GF-D8 (cell line): ENCODE results near the gene SPOUT1.
A peak's percentile ranks its signal among the peaks of the same experiment; 100 is the strongest.

Experiments
- DNase-seq: peaks from one replicate; lab custom pipeline; 2025; lab: John Stamatoyannopoulos, UW

Gene SPOUT1

DNA sequence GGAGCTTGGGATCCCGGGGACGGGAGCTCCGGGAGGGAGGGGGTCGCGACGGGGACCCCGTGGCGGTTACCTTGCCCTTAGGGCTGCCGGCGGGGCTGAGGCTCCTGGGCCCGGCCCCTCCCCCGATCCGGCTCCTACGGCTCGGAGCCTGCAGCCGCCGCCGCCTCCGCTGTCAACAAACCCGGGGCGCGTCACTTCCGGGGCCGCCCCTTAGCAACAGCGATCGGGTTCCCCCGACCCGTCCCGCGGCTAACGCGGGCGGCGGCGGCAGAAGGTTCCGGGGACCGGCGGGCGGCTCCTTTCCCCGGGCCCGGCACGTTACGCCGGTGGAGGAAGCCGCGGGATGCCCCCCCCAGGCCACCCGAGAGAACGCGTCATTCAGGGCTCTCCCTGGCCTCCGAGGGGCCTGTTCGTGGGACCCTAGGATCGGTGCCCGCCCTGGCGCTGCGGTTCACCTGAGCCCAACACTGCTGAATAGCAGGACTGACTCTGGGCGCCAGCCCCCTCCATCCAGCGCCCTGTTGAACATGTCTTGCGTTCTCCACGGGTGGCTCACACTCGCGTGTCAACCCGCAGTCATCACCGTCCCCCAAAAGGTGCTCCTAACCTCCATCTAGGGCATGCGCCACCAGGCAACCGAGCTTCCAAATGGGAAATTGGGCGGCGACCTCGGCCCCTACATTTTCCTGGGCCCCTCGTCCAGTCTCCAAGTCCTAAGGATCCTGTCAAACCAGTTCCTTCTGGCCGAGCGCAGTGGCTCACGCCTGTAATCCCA is 57.7 kb downstream of the SPOUT1 start, which contains the start of gene ZER1:
Gene ZER1 (minus strand): TSS at position 183 of the 775 bp plus-strand sequence. CDS start 16,362 bp downstream, outside the sequence.
- DNase-seq, result peak; percentile 58

DNA sequence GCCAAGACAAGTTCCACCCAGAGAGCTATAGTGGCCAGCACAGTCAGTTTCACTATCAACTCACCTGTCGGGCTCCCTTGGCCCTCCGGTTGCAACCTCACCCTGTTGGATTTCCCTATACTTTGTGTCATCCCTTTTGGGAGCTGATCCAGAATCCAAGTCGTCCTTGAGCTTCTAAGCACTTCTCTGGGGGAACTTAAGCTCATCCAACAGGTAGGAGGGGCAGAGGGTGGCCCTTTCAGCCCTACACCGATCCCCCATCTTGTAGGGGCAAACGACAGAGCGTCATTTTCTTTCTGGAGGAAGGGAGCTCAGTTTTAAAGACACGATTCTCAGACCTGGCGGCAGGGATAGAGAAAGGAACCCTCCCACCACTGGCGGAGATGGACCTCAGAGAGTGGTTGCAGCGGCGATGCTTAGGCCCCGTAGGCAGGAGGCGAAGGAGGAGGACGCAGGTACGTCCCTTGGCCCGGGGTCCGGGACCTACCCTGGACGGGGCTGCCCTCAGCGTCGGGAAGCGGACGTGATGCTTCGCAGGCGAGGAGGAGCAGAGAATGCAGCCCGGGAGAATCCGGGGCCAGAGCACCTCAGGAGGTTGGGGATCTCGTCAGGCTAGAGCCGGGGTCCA is 58.4 kb downstream of the SPOUT1 start:
- DNase-seq, result no peak

DNA sequence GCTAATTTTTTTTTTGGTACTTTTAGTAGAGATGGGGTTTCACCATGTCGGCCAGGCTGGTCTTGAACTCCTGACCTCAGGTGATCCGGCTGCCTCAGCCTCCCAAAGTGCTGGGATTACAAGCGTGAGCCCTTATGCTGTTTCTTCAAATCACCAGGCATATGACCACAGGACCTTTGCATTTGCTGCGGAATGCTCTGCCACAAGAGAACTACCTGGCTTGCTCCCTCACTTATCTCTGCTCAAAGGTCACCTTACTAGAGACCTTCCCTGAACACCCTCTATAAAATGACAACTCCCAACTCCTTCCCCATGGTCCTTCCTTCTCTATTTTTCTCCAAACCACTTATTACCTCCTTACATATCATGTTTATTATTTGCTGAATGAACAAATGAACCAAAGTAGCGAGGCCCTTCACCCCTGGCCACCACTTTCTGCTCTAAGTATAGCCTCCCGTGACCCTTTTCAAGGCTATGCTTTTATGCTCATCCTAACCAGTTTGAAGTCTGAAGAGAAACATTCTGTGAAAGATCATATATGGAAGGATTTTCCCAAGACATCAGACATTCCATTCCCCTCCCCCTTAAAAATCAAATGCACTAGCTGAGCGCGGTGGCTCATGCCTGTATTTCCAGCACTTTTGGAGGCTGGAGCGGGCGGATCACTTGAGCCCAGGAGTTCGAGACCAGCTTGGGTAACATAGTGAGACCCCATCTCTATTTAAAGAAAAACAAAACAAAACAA is 59.1 kb downstream of the SPOUT1 start:
- no peak for DNase-seq
